Ovary (tissue), 9 donors: ENCODE results near the gene ELOVL5. TPM values are rescaled to one million over a fixed set of nuclear protein-coding genes. Genes with fewer than 3 reads are reported as not detected.
"Not testable (repeated sequence)": the region's sequence is repeated elsewhere in the genome, so short reads cannot be mapped to it uniquely, and the experiment has no call there.

Experiments
- DNase-seq, 5 donors: peaks; one replicate each; pipeline ENCODE4 v3.0.0-alpha.2; 2019 to 2020
- H3K27ac ChIP-seq, 2 donors: fragments of 200-600 bp; one replicate each; pipeline versions ENCODE4 v1.5.1 to v1.8.0; 2019 to 2022
- H3K27me3 ChIP-seq: fragments of 200-600 bp; one replicate; pipeline ENCODE4 v1.8.0; 2022
- H3K36me3 ChIP-seq: fragments of 200-600 bp; sonication (generic); one replicate; pipeline ENCODE4 v1.5.1; 2019
- H3K4me1 ChIP-seq: one replicate; pipeline ENCODE4 v1.8.1; 2013; ENCODE audit warnings: mild to moderate bottlenecking, moderate library complexity; ENCODE audit not compliant: insufficient read depth
- H3K4me3 ChIP-seq: fragments of 200-600 bp; sonication (generic); one replicate; pipeline ENCODE4 v1.5.1; 2017
- H3K9me3 ChIP-seq, 2 donors: fragments of 200-600 bp in 1 of 2; sonication (generic) in 1 of 2; one replicate each; pipeline versions ENCODE4 v1.5.1 to v1.8.1; 2013 to 2019; ENCODE audit warnings: mild to moderate bottlenecking in 1 of 2, moderate library complexity in 1 of 2
- CTCF ChIP-seq, 3 donors: fragments of 450-650 bp in 2 of 3; fragments of 200-600 bp in 1 of 3; IDR thresholded peaks; one replicate each; pipeline versions ENCODE4 v1.5.1 to v1.8.0; 2016 to 2022; ENCODE audit warnings: antibody characterized with exemption in 3 of 3, mild to moderate bottlenecking in 1 of 3
- EP300 ChIP-seq: sonication (generic); formaldehyde crosslinking; IDR thresholded peaks from one replicate; pipeline ENCODE4 v1.6.1; 2017; ENCODE audit warnings: antibody characterized with exemption
- POLR2A ChIP-seq: fragments of 450-650 bp; IDR thresholded peaks from one replicate; pipeline ENCODE4 v1.6.1; 2017; ENCODE audit warnings: antibody characterized with exemption, mild to moderate bottlenecking, moderate library complexity
- WGBS, 3 donors: extraction: QIAGEN DNeasy Blood & Tissue Kit in 1 of 3; methylation state at CpG; one replicate each; pipeline versions ENCODE4 v1.1.5 to v1.1.7; 2013 to 2017; 5-methylcytosine and 5-hydroxymethylcytosine counted together
- intact Hi-C, 4 donors: fragments of 100-400 bp; cut with DNase I; formaldehyde crosslinking; loops; one replicate each; pipeline versions ENCODE4 v1.11.0 to v1.15.1; 2022 to 2023
- polyA plus RNA-seq, 2 donors: library from polyadenylated mRNA; stranded (reverse); fragments of 200-250 nt in 1 of 2; fragments of 350-450 nt in 1 of 2; fragmentation: Illumina TruSeq in 1 of 2; extraction: RNeasy Lipid Tissue Mini Kit (QIAGEN cat#74804) in 1 of 2; gene quantifications; one replicate each; pipeline ENCODE4 v1.2.3, GENCODE V29; 2013 to 2014
- total RNA-seq, 7 donors: library from RNA; depleted of rRNA in 2 of 7; stranded (reverse); fragments of >200 nt in 2 of 7; fragmentation: NEBNext Ultra II Directional in 3 of 7; extraction: Animal tissue kit (Norgen Biotek cat#: 25700) in 3 of 7; gene quantifications; one replicate each; pipeline versions ENCODE4 v1.1.0 to v1.2.4, GENCODE V29; 2016 to 2023
- donor health status: DM: no; HTN: no; CAD: no; lungs with moderate emphysema.
- donor health status: DM: no; HTN: no; CAD: no.
- donor health status: Bipolar disorder and iron deficiency.
- donor health status: DM: yes; HTN: yes; CAD: no.
- donor health status: DM: no; HTN: no; CAD: no.
- donor health status: DM: yes; HTN: yes; CAD: no.

ELOVL5 gene
- total and polyA plus RNA-seq, 9 donors, result 14.7 to 191 (median 41.8) TPM

GRCh38 chr6:53320964-53321363, 27.8 kb downstream of the ELOVL5 start:
- Histone ChIP-seq H3K9me3 (no peaks in the 10 kb centered on the region), H3K4me1 (peaks cover 5% of the 10 kb centered on the region), H3K36me3 (no peaks in the 10 kb centered on the region), H3K27ac (no peak overlapping the region), H3K4me3 (no peak overlapping the region), H3K27me3 (no peaks in the 10 kb centered on the region)
- TF ChIP-seq CTCF (IDR thresholded peaks at IDR 0.05) (no peak), POLR2A (no peak), EP300 (no peak)
- intact Hi-C loops, result no loop called here
- DNase-seq, result no peak
- WGBS, 3 donors, result 73 to 79% (median 79%) methylated on average over 5 of the region's 5 CpGs

- TF ChIP-seq POLR2A (no peak), CTCF (IDR thresholded peaks at IDR 0.05) (no peak), EP300 (no peak)
Measured at GRCh38 chr6:53318429-53318828, 30.3 kb downstream of the ELOVL5 start.

GRCh38 chr6:53317861-53318260, 30.9 kb downstream of the ELOVL5 start:
- H3K27ac ChIP-seq, result no peak overlapping the region
- H3K4me1 ChIP-seq, result peaks cover 3% of the 10 kb centered on the region
- no peak overlapping the region for H3K4me3 ChIP-seq
- no peak for DNase-seq
- no peaks in the 10 kb centered on the region for H3K9me3 ChIP-seq
- TF ChIP-seq CTCF (IDR thresholded peaks at IDR 0.05) (no peak), POLR2A (no peak), EP300 (no peak)
- H3K27me3 ChIP-seq, result no peaks in the 10 kb centered on the region
- no peaks in the 10 kb centered on the region for H3K36me3 ChIP-seq
- WGBS, 3 donors, result 91 to 97% (median 96%) methylated on average over 2 of the region's 2 CpGs
- intact Hi-C loops, result no loop called here

More at GRCh38 chr6:53318429-53318828, 30.3 kb downstream of the ELOVL5 start:
- H3K9me3 ChIP-seq, result no peaks in the 10 kb centered on the region
- intact Hi-C loops, result no loop called here
- WGBS, 3 donors, result 93 to 98% (median 97%) methylated on average over 5 of the region's 5 CpGs
- H3K4me1 ChIP-seq, result peaks cover 3% of the 10 kb centered on the region
- H3K36me3 ChIP-seq, result no peaks in the 10 kb centered on the region
- no peak for DNase-seq
- no peak overlapping the region for H3K27ac ChIP-seq
- no peaks in the 10 kb centered on the region for H3K27me3 ChIP-seq
- no peak overlapping the region for H3K4me3 ChIP-seq

- intact Hi-C loops, result not testable (repeated sequence)
Measured at GRCh38 chr6:53317299-53317698, 31.5 kb downstream of the ELOVL5 start.

GRCh38 chr6:53316142-53316541, 32.6 kb downstream of the ELOVL5 start:
- H3K27ac ChIP-seq, result no peak overlapping the region

More at GRCh38 chr6:53317299-53317698, 31.5 kb downstream of the ELOVL5 start:
- not testable (repeated sequence) for H3K9me3 ChIP-seq, H3K4me3 ChIP-seq, DNase-seq, H3K36me3 ChIP-seq, H3K27me3 ChIP-seq, H3K4me1 ChIP-seq, H3K27ac ChIP-seq
- 87 to 95% (median 88%) methylated on average over 8 of the region's 8 CpGs for WGBS, 3 donors

More at GRCh38 chr6:53316142-53316541, 32.6 kb downstream of the ELOVL5 start:
- Histone ChIP-seq H3K4me3 (no peak overlapping the region), H3K9me3 (no peaks in the 10 kb centered on the region), H3K4me1 (peaks cover 3% of the 10 kb centered on the region), H3K27me3 (no peaks in the 10 kb centered on the region), H3K36me3 (no peaks in the 10 kb centered on the region)
- TF ChIP-seq POLR2A, result no peak
- no peak for TF ChIP-seq EP300
- TF ChIP-seq CTCF (IDR thresholded peaks at IDR 0.05), result no peak
- intact Hi-C loops, result no loop called here
- no peak for DNase-seq
